HG03354 (cell line): ENCODE data around the gene ELAVL4.
A peak's percentile ranks its signal among the peaks of the same experiment; 100 is the strongest.

ENCODE experiments used
- ATAC-seq: cut with Tn5 transposase; IDR thresholded peaks from one replicate; pipeline ENCODE4 v1.9.1; 2021; ENCODE audit warnings: mild to moderate bottlenecking; ENCODE audit not compliant: unreplicated experiment, poor library complexity, severe bottlenecking

Gene ELAVL4

GRCh38 chr1:50231209-50231608 lies 122.5 kb downstream of the ELAVL4 start:
- ATAC-seq: no peak

GRCh38 chr1:50232336-50232735 lies 123.6 kb downstream of the ELAVL4 start:
- ATAC-seq: no peak

DNA sequence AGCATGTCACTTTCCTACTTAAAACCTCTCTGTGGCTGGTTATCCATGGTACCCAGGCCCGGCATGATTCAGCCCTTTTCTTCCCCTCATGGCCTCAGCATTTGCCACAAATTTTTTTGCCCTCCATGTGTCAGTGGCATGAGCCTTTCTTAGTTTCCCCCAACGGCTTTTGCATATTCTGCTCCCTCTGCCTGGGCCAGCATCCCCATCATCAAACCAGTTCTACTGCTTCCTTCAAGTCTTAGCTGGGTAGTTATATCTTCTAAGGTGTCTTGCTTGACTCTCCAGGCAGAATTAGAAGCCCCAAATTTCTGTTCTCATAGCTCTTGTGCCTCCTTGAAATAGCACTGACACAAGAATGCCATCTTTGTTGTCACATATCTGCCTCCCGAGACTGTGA lies 127.9 kb downstream of the ELAVL4 start:
- no peak for ATAC-seq

DNA sequence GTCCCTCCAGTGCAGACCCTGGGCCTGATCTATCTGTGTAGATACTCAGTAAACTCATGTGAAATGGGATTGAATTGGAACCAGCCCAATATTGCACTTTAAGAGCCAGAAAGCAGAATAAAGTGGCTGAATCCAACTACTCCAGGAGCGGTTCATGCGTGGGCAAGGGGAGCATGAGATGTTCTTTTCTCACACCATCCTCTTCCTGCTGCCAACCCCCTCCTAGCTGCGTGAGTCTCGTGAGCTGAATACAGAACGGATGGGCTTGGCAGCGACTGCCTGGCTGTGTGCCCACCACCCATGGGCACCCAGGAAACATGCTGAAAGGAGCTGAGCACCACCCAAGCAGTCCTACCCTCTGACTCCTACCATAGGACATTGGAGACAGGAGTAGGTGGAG lies 128.3 kb downstream of the ELAVL4 start:
- ATAC-seq: no peak

DNA sequence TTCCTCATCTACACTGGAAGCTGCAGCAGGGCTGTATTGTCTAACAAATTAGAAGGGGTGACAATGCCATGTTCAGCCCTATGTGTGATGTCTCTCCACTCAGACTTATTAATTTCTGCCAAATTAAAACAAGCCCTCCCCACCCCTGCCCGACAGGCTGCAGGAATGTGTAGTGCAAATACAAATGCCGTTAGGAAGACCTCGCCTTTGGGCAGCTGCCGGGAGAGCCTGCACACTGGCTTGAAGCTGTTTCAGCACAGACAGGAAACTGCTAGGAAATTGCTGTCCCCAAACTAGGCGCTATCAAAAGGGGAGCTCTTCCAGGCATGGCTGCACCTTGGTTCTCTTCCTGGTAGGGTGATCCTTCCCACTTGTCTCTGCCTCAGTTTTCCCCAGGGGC lies 135.2 kb downstream of the ELAVL4 start:
- no peak for ATAC-seq

DNA sequence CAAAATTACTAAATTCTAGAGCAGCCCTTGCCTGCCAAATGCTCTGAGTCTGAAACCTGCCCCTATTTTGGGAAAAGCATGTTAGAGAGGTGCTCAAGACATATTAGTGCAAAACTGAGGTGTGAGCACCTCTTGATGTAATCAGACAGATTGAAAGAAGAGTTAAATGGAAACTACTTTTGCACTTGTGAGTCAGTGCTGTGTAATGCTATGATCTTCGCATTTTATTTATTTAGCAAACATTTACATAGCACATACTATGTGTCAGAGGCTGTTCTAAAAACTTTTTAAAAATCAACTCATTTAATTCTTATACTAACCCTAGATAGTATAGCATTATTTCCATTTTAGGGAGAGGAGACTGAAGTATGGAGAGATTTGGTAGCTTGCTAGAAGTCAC lies 138.1 kb downstream of the ELAVL4 start:
- no peak for ATAC-seq

DNA sequence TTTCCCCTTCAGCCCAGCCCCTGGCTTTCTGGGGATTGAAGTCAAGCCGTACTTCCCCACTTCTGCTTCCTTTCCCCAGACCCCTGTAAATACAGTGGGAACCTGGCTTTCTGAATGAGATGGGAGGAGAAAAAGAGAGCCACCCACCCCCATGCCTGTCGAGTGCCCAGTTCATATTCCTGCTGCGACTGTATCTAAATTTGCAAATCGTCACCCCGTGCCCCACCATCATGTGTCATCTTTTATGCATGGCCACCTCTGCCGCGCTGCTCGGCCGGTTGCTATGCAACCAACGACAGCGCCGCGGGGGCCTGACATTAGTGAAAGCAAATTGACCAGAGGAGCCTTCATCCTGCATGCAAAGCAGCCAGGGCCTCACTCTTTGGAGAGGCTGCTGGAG lies 143.0 kb downstream of the ELAVL4 start:
- peak; percentile 96 for ATAC-seq

- no peak for ATAC-seq
These were observed 143.5 kb downstream of the ELAVL4 start for GRCh38 chr1:50252196-50252595.
